SK-N-SH (cell line): Measurements from ENCODE around the gene MOCS2. TPM values are rescaled to one million over a fixed set of nuclear protein-coding genes. Genes with fewer than 3 reads are reported as not detected.
"Not testable (repeated sequence)": the region's sequence is repeated elsewhere in the genome, so short reads cannot be mapped to it uniquely, and the experiment has no call there.

ENCODE experiments used
- CTCF ChIA-PET: fragments of 300-600, 350-600 bp; formaldehyde crosslinking; extraction: SDS; loops from one replicate; lab custom pipeline; 2021; lab: Yijun Ruan, JAX
- POLR2A ChIA-PET: fragments of 350-600 bp; sonication (Branson Sonifier 250); formaldehyde crosslinking; extraction: SDS; loops from one replicate; lab custom pipeline; 2020; ENCODE audit warnings: antibody characterized with exemption, inconsistent platforms; lab: Yijun Ruan, JAX
- DNase-seq: peaks from one replicate; pipeline ENCODE4 v3.0.0; 2012
- H2AFZ ChIP-seq: fragments of 200-600 bp; sonication (generic); 2 replicates; pipeline ENCODE4 v1.8.1; 2016; ENCODE audit warnings: antibody characterized with exemption, mild to moderate bottlenecking, low read depth
- H3F3A ChIP-seq: fragments of 200-600 bp; sonication (generic); replicated peaks from 2 replicates; pipeline ENCODE3; 2016; ENCODE audit warnings: antibody characterized with exemption, mild to moderate bottlenecking; ENCODE audit not compliant: insufficient read depth
- H3K27ac ChIP-seq, 2 experiments: fragments of 200-500 bp in 1 of 2; fragments of 200-600 bp in 1 of 2; sonication (Bioruptor generic) in 1 of 2; sonication (generic), shearing (Covaris generic) in 1 of 2; 2 replicates each; pipeline versions ENCODE4 v1.5.1 to v1.6.1; 2014 to 2016; ENCODE audit warnings: low read depth in 2 of 2, inconsistent platforms in 1 of 2, low read length in 1 of 2, mild to moderate bottlenecking in 1 of 2, mixed read lengths in 1 of 2
- H3K27me3 ChIP-seq: fragments of 200-600 bp; sonication (generic), shearing (Covaris generic); 2 replicates; pipeline ENCODE4 v1.6.1; 2016; ENCODE audit warnings: mixed run types; ENCODE audit not compliant: insufficient read depth
- H3K36me3 ChIP-seq, 2 experiments: fragments of 200-500 bp in 1 of 2; fragments of 200-600 bp in 1 of 2; sonication (Bioruptor generic) in 1 of 2; sonication (generic) in 1 of 2; replicated peaks in 1 of 2; 2 replicates each; pipeline versions ENCODE3 to v1.5.1; 2014 to 2016; ENCODE audit warnings: low read length in 1 of 2, mild to moderate bottlenecking in 1 of 2; ENCODE audit not compliant: insufficient read depth in 2 of 2, control insufficient read depth in 1 of 2
- H3K4me1 ChIP-seq, 2 experiments: fragments of 200-500 bp in 1 of 2; fragments of 200-600 bp in 1 of 2; sonication (Bioruptor generic) in 1 of 2; sonication (generic), shearing (Covaris generic) in 1 of 2; 2 replicates each; pipeline versions ENCODE4 v1.5.1 to v1.6.1; 2014 to 2016; ENCODE audit warnings: low read depth in 1 of 2, low read length in 1 of 2, mixed run types in 1 of 2; ENCODE audit not compliant: insufficient read depth in 2 of 2, control insufficient read depth in 1 of 2
- H3K4me2 ChIP-seq: fragments of 200-600 bp; sonication (generic), shearing (Covaris generic); 2 replicates; pipeline ENCODE4 v1.6.1; 2017; ENCODE audit warnings: mixed run types
- H3K4me3 ChIP-seq, 2 experiments: fragments of 200-500 bp in 1 of 2; fragments of 200-600 bp in 1 of 2; sonication (Bioruptor generic) in 1 of 2; sonication (generic), shearing (Covaris generic) in 1 of 2; 2 replicates each; pipeline versions ENCODE4 v1.5.1 to v1.8.1; 2014 to 2016; ENCODE audit warnings: low read depth in 2 of 2, inconsistent platforms in 1 of 2, low read length in 1 of 2, mild to moderate bottlenecking in 1 of 2, mixed read lengths in 1 of 2, moderate library complexity in 1 of 2
- H3K79me2 ChIP-seq: fragments of 200-600 bp; sonication (generic); 2 replicates; pipeline ENCODE4 v1.8.1; 2017; ENCODE audit warnings: mild to moderate bottlenecking; ENCODE audit not compliant: insufficient read depth
- H3K9ac ChIP-seq: fragments of 200-600 bp; sonication (generic); 2 replicates; pipeline ENCODE4 v1.6.1; 2017; ENCODE audit warnings: mixed run types
- H3K9me2 ChIP-seq: fragments of 200-600 bp; sonication (generic); 2 replicates; pipeline ENCODE4 v1.6.1; 2017; ENCODE audit warnings: mixed run types
- H3K9me3 ChIP-seq: fragments of 200-600 bp; sonication (generic); 2 replicates; pipeline ENCODE4 v1.6.1; 2017; ENCODE audit warnings: mixed run types, mild to moderate bottlenecking, moderate library complexity
- H4K20me1 ChIP-seq: fragments of 200-600 bp; sonication (generic); 2 replicates; pipeline ENCODE4 v1.6.1; 2017; ENCODE audit warnings: mild to moderate bottlenecking, mixed run types; ENCODE audit not compliant: insufficient read depth
- CHD2 ChIP-seq: fragments of 150-350 bp; IDR thresholded peaks from 2 replicates; pipeline ENCODE4 v1.6.1; 2018; ENCODE audit warnings: low read length; ENCODE audit not compliant: partially characterized antibody
- EP300 ChIP-seq, 2 experiments: IDR thresholded peaks; 2 replicates each; pipeline versions ENCODE4 v1.4.0 to v1.6.1; 2012; ENCODE audit warnings: borderline replicate concordance in 1 of 2, low read depth in 1 of 2, low read length in 1 of 2
- GABPA ChIP-seq: IDR thresholded peaks from 2 replicates; pipeline ENCODE4 v1.4.0; 2012; ENCODE audit warnings: low read depth, mild to moderate bottlenecking
- JUND ChIP-seq: IDR thresholded peaks from 2 replicates; pipeline ENCODE4 v1.4.0; 2012
- MAX ChIP-seq: IDR thresholded peaks from 2 replicates; pipeline ENCODE4 v1.4.0; 2012; ENCODE audit warnings: low read depth
- MXI1 ChIP-seq: IDR thresholded peaks from 2 replicates; pipeline ENCODE4 v1.6.1; 2012; ENCODE audit warnings: mild to moderate bottlenecking, low read depth, low read length, improper control_type of control experiment
- RAD21 ChIP-seq: IDR thresholded peaks from 2 replicates; pipeline ENCODE4 v1.6.1; 2012; ENCODE audit warnings: mild to moderate bottlenecking, low read length
- RCOR1 ChIP-seq: fragments of 150-350 bp; IDR thresholded peaks from 2 replicates; pipeline ENCODE4 v1.6.1; 2017; ENCODE audit warnings: antibody characterized with exemption, low read length
- YY1 ChIP-seq: IDR thresholded peaks from 2 replicates; pipeline ENCODE4 v1.4.0; 2012; ENCODE audit warnings: low read depth, mild to moderate bottlenecking
- WGBS: methylation state at CpG from one replicate; pipeline ENCODE4 v1.1.6; 2017; ENCODE audit warnings: low lambda C conversion rate; 5-methylcytosine and 5-hydroxymethylcytosine counted together
- polyA plus RNA-seq, 3 experiments: library from polyadenylated mRNA; depleted of rRNA; stranded (reverse); fragments of >200 nt; gene quantifications; 2 replicates each; pipeline ENCODE4 v1.2.3, GENCODE V29; 2012
- TF ChIP-seq, protein P1 (sequence below): fragments of 150-350 bp; IDR thresholded peaks from 2 replicates; pipeline ENCODE4 v1.6.1; 2016; ENCODE audit warnings: mild to moderate bottlenecking, low read depth, low read length
- TF ChIP-seq, protein P2 (sequence below): IDR thresholded peaks from 2 replicates; pipeline ENCODE4 v1.4.0; 2012; ENCODE audit warnings: low read depth, borderline replicate concordance
- TF ChIP-seq, protein P3 (sequence below): IDR thresholded peaks from 2 replicates; pipeline ENCODE4; 2012

The MOCS2 gene
- polyA plus RNA-seq, 1 of the 3 experiments (the other 2 are of a cell fraction), result 26.4 TPM

- no peak for TF ChIP-seq JUND
- TF ChIP-seq MAX, result no peak
- no peak for TF ChIP-seq EP300 (IDR thresholded peaks at IDR 0.05; ENCODE audit: borderline replicate concordance in 1 of 2, low read depth in 1 of 2, low read length in 1 of 2)
- no peak for TF ChIP-seq RCOR1
- TF ChIP-seq GABPA, result no peak
- TF ChIP-seq, protein P1, sequence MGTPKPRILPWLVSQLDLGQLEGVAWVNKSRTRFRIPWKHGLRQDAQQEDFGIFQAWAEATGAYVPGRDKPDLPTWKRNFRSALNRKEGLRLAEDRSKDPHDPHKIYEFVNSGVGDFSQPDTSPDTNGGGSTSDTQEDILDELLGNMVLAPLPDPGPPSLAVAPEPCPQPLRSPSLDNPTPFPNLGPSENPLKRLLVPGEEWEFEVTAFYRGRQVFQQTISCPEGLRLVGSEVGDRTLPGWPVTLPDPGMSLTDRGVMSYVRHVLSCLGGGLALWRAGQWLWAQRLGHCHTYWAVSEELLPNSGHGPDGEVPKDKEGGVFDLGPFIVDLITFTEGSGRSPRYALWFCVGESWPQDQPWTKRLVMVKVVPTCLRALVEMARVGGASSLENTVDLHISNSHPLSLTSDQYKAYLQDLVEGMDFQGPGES, result no peak
- Histone ChIP-seq H3K27me3 (no peaks in the 10 kb centered on the region), H3K9ac (no peak overlapping the region), H3K79me2 (peaks cover 13% of the 10 kb centered on the region), H3F3A (peaks cover 7% of the 10 kb centered on the region), H3K4me1 (peaks cover 6 to 9% of the 10 kb centered on the region in 2 experiments; a peak in 2 of 4 replicates), H3K27ac (no peak overlapping the region), H3K9me3 (no peaks in the 10 kb centered on the region), H3K36me3 (peaks cover 0 to 3% of the 10 kb centered on the region in 2 experiments), H3K4me2 (no peak overlapping the region), H3K4me3 (no peak overlapping the region), H3K9me2 (no peaks in the 10 kb centered on the region), H4K20me1 (no peaks in the 10 kb centered on the region), H2AFZ (no peak overlapping the region)
- DNase-seq, result no peak
- ChIA-PET POLR2A (no interaction called here), CTCF (interaction anchor here (1.5 kb wide), 1 partner anchor 17 kb away, joined by 3 read pairs; no protein-coding TSS in a partner anchor)
- 94% methylated on average over 9 of the region's 9 CpGs for WGBS
Measured at GRCh38 chr5:53113947-53114346, 4.4 kb upstream of the MOCS2 start.

DNA sequence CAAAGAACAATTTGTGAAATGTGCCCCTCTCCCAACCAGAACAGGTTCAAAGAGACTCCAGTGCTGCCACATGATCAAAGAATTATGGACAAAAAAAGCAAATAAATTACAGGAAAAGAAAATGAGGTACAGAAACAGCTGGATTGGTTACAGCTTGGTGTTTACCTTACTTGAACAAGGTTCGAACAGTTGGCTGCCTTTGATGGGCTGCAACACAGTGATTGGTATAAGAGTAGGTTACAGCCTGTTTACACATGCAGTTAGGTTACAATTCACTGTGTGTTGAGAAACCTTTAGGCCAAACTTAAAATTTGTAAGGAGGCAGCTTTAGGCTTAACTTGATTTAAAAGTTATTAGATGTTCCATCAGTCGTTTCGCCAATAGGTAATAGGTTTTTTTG, 3.4 kb upstream of the MOCS2 start:
- 93% methylated on average over 3 of the region's 3 CpGs for WGBS
- CTCF ChIA-PET, result interaction anchor here (1.5 kb wide), 1 partner anchor 9 kb away, joined by 4 read pairs; no protein-coding TSS in a partner anchor
- H3F3A ChIP-seq, result peaks cover 7% of the 10 kb centered on the region

DNA sequence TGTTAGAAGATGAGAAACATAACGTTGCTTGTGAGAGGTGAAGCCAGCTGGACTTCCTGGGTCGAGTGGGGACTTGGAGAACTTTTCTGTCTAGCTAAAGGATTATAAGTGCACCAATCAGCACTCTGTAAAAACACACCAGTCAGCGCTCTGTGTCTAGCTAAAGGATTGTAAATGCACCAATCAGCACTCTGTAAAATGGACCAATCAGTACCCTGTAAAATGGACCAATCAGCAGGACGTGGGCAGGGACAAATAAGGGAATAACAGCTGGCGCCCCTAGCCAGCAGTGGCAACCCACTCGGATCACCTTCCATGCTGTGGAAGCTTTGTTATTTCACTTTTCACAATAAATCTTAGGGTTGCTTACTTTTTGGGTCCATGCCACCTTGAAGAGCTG, 2.8 kb upstream of the MOCS2 start:
- H3K9me2 ChIP-seq, H3K27ac ChIP-seq, H3K4me1 ChIP-seq, H3K27me3 ChIP-seq, H2AFZ ChIP-seq, DNase-seq, POLR2A ChIA-PET, H3K4me2 ChIP-seq, H4K20me1 ChIP-seq, H3K9ac ChIP-seq, H3K4me3 ChIP-seq, H3K9me3 ChIP-seq, H3K36me3 ChIP-seq, H3F3A ChIP-seq: not testable (repeated sequence)
- WGBS, result 97% methylated on average over 6 of the region's 6 CpGs
- CTCF ChIA-PET, result interaction anchor here (0.8 to 1.5 kb wide), 2 partner anchors 10 to 15 kb away, joined by 3 to 4 read pairs; no protein-coding TSS in a partner anchor
- H3K79me2 ChIP-seq, result peaks cover 29% of the 10 kb centered on the region

More for the DNA sequence above, 3.4 kb upstream of the MOCS2 start:
- Histone ChIP-seq H3K79me2 (peaks cover 23% of the 10 kb centered on the region), H3K27ac (no peak overlapping the region), H3K27me3 (no peaks in the 10 kb centered on the region), H3K36me3 (peaks cover 0 to 3% of the 10 kb centered on the region in 2 experiments), H3K4me3 (no peak overlapping the region), H3K4me2 (no peak overlapping the region), H4K20me1 (no peaks in the 10 kb centered on the region), H2AFZ (no peak overlapping the region), H3K9me3 (no peaks in the 10 kb centered on the region), H3K9ac (no peak overlapping the region), H3K9me2 (no peaks in the 10 kb centered on the region), H3K4me1 (peaks cover 6 to 9% of the 10 kb centered on the region in 2 experiments; a peak in 2 of 4 replicates)
- TF ChIP-seq, protein P2, sequence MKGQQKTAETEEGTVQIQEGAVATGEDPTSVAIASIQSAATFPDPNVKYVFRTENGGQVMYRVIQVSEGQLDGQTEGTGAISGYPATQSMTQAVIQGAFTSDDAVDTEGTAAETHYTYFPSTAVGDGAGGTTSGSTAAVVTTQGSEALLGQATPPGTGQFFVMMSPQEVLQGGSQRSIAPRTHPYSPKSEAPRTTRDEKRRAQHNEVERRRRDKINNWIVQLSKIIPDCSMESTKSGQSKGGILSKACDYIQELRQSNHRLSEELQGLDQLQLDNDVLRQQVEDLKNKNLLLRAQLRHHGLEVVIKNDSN, result no peak
- TF ChIP-seq CHD2, result no peak
- TF ChIP-seq RCOR1, result no peak
- TF ChIP-seq, protein P3, sequence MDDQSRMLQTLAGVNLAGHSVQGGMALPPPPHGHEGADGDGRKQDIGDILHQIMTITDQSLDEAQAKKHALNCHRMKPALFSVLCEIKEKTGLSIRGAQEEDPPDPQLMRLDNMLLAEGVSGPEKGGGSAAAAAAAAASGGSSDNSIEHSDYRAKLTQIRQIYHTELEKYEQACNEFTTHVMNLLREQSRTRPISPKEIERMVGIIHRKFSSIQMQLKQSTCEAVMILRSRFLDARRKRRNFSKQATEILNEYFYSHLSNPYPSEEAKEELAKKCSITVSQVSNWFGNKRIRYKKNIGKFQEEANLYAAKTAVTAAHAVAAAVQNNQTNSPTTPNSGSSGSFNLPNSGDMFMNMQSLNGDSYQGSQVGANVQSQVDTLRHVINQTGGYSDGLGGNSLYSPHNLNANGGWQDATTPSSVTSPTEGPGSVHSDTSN, result no peak
- no peak for TF ChIP-seq YY1
- TF ChIP-seq RAD21, result no peak
- TF ChIP-seq MXI1, result no peak
- TF ChIP-seq EP300 (IDR thresholded peaks at IDR 0.05; ENCODE audit: borderline replicate concordance in 1 of 2, low read depth in 1 of 2, low read length in 1 of 2), result no peak
- no peak for TF ChIP-seq GABPA
- no peak for DNase-seq
- POLR2A ChIA-PET, result no interaction called here
